AG10803 (cell line): Measurements from ENCODE around the gene MEGF10.

Experiments
- DNase-seq: peaks from one replicate; pipeline ENCODE4 v3.0.0; 2010; ENCODE audit warnings: low read depth
- H3K4me3 ChIP-seq: 2 replicates; pipeline ENCODE4 v1.5.1; 2011; ENCODE audit warnings: mild to moderate bottlenecking, low read length, control low read depth
- CTCF ChIP-seq: conservative IDR thresholded peaks from 2 replicates; pipeline ENCODE4 v1.5.1; 2011; ENCODE audit warnings: mild to moderate bottlenecking, low read length, control low read depth, inconsistent platforms

The MEGF10 gene

GRCh38 chr5:127377651-127378050 lies 87.1 kb downstream of the MEGF10 start:
- TF ChIP-seq CTCF: no peak
- DNase-seq: no peak
- no peak overlapping the region for H3K4me3 ChIP-seq

GRCh38 chr5:127385936-127386335 lies 95.3 kb downstream of the MEGF10 start:
- TF ChIP-seq CTCF: no peak
- DNase-seq: no peak
- no peak overlapping the region for H3K4me3 ChIP-seq

- H3K4me3 ChIP-seq: no peak overlapping the region
- DNase-seq: no peak
- no peak for TF ChIP-seq CTCF
Observed at GRCh38 chr5:127386557-127386956, 96.0 kb downstream of the MEGF10 start.

GRCh38 chr5:127389601-127390000 lies 99.0 kb downstream of the MEGF10 start:
- H3K4me3 ChIP-seq: no peak overlapping the region
- DNase-seq: no peak
- TF ChIP-seq CTCF: no peak

GRCh38 chr5:127392762-127393161 lies 102.2 kb downstream of the MEGF10 start:
- DNase-seq: no peak
- no peak overlapping the region for H3K4me3 ChIP-seq
- TF ChIP-seq CTCF: no peak

- no peak for DNase-seq
- no peak for TF ChIP-seq CTCF
- H3K4me3 ChIP-seq: no peak overlapping the region
Observed at GRCh38 chr5:127396490-127397155, 106.0 kb downstream of the MEGF10 start.

GRCh38 chr5:127398508-127398907 lies 107.9 kb downstream of the MEGF10 start:
- no peak for TF ChIP-seq CTCF
- DNase-seq: no peak
- no peak overlapping the region for H3K4me3 ChIP-seq
